ENCODE measurements around the gene PGAM2.

The PGAM2 gene

GRCh38 chr7:44063894-44064651 is 1.3 kb downstream of the PGAM2 start:
- no peak for DNase-seq

- no peak for DNase-seq
Observed at GRCh38 chr7:44063547-44063893, 1.8 kb downstream of the PGAM2 start.

GRCh38 chr7:44062903-44063295 is 2.5 kb downstream of the PGAM2 start:
- DNase-seq = no peak

GRCh38 chr7:44062180-44062902 is 3.0 kb downstream of the PGAM2 start:
- DNase-seq = no peak

- DNase-seq = no peak
Observed at GRCh38 chr7:44061645-44062179, 3.7 kb downstream of the PGAM2 start.

GRCh38 chr7:44060948-44061644 is 4.3 kb downstream of the PGAM2 start:
- DNase-seq = no peak

- DNase-seq = no peak
Observed at GRCh38 chr7:44060091-44060947, 5.0 kb downstream of the PGAM2 start.

GRCh38 chr7:44059219-44060090 is 5.9 kb downstream of the PGAM2 start:
- DNase-seq = no peak

- DNase-seq = no peak
Observed at GRCh38 chr7:44058759-44059218, 6.6 kb downstream of the PGAM2 start.

GRCh38 chr7:44057849-44058758 is 7.3 kb downstream of the PGAM2 start:
- DNase-seq = no peak

GRCh38 chr7:44057181-44057848 is 8.1 kb downstream of the PGAM2 start:
- no peak for DNase-seq

GRCh38 chr7:44056681-44057080 is 8.7 kb downstream of the PGAM2 start:
- no peak for DNase-seq

GRCh38 chr7:44052771-44053365 is 12.5 kb downstream of the PGAM2 start:
- no peak for DNase-seq

GRCh38 chr7:44051611-44052220 is 13.7 kb downstream of the PGAM2 start:
- no peak for DNase-seq

GRCh38 chr7:44050915-44051560 is 14.3 kb downstream of the PGAM2 start:
- DNase-seq = no peak

- no peak for DNase-seq
Observed at GRCh38 chr7:44050121-44050914, 15.0 kb downstream of the PGAM2 start.

- DNase-seq = no peak
Observed at GRCh38 chr7:44048031-44048795, 17.2 kb downstream of the PGAM2 start.
